Right kidney (tissue), 1 donor: ENCODE results near the gene GBP3.
"Not testable (repeated sequence)": the region's sequence is repeated elsewhere in the genome, so short reads cannot be mapped to it uniquely, and the experiment has no call there.

Experiments
- DNase-seq: peaks from one replicate; pipeline ENCODE4 v3.0.0-alpha.2; 2016

The GBP3 gene

GRCh38 chr1:89041721-89042120 lies 19.1 kb upstream of the GBP3 start:
- no peak for DNase-seq

- DNase-seq = no peak
Observed at GRCh38 chr1:89041119-89041641, 18.5 kb upstream of the GBP3 start.

GRCh38 chr1:89040315-89040626 lies 17.6 kb upstream of the GBP3 start:
- no peak for DNase-seq

GRCh38 chr1:89037186-89037585 lies 14.5 kb upstream of the GBP3 start:
- no peak for DNase-seq

- DNase-seq = no peak
Observed at GRCh38 chr1:89035080-89035479, 12.4 kb upstream of the GBP3 start.

GRCh38 chr1:89034004-89034403 lies 11.3 kb upstream of the GBP3 start:
- not testable (repeated sequence) for DNase-seq

GRCh38 chr1:89029051-89029450 lies 6.4 kb upstream of the GBP3 start:
- DNase-seq = not testable (repeated sequence)

- DNase-seq = no peak
Observed at GRCh38 chr1:89025928-89026327, 3.3 kb upstream of the GBP3 start.

- DNase-seq = no peak
Observed at GRCh38 chr1:89023026-89023425, 360 bp upstream of the GBP3 start.

GRCh38 chr1:89018318-89018717 lies 4.3 kb downstream of the GBP3 start:
- not testable (repeated sequence) for DNase-seq

GRCh38 chr1:89008511-89008910 lies 14.2 kb downstream of the GBP3 start:
- no peak for DNase-seq

GRCh38 chr1:89005286-89006151 lies 17.1 kb downstream of the GBP3 start:
- no peak for DNase-seq

- not testable (repeated sequence) for DNase-seq
Observed at GRCh38 chr1:89002176-89002575, 20.5 kb downstream of the GBP3 start.

- DNase-seq = no peak
Observed at GRCh38 chr1:89001510-89001909, 21.2 kb downstream of the GBP3 start.

GRCh38 chr1:88998716-88999115 lies 23.9 kb downstream of the GBP3 start:
- no peak for DNase-seq

- DNase-seq = no peak
Observed at GRCh38 chr1:88990426-88990825, 32.2 kb downstream of the GBP3 start.

- DNase-seq = no peak
Observed at GRCh38 chr1:88985692-88986091, 37.0 kb downstream of the GBP3 start.

- no peak for DNase-seq
Observed at GRCh38 chr1:88985032-88985431, 37.6 kb downstream of the GBP3 start.

- no peak for DNase-seq
Observed at GRCh38 chr1:88984569-88984968, 38.1 kb downstream of the GBP3 start.

GRCh38 chr1:88983791-88984559 lies 38.7 kb downstream of the GBP3 start:
- DNase-seq = no peak

- DNase-seq = no peak
Observed at GRCh38 chr1:88982055-88982454, 40.6 kb downstream of the GBP3 start.

GRCh38 chr1:88981506-88981905 lies 41.2 kb downstream of the GBP3 start:
- not testable (repeated sequence) for DNase-seq

- no peak for DNase-seq
Observed at GRCh38 chr1:88980870-88981269, 41.8 kb downstream of the GBP3 start.

- DNase-seq = no peak
Observed at GRCh38 chr1:88979749-88980116, 42.9 kb downstream of the GBP3 start.
